Activated T-cell treated with anti-CD3 and anti-CD28 coated beads, Interleukin-2, amount 50 U/mL, for 24 hours (primary cell): ENCODE results near the gene GOLT1A.
A peak's percentile ranks its signal among the peaks of the same experiment; 100 is the strongest.

ENCODE experiments used
- DNase-seq: peaks from one replicate; pipeline ENCODE4 v3.0.0-alpha.2; 2020
- H3K27ac Mint-ChIP-seq: 2 replicates; pipeline ENCODE4 v1.8.0; 2020; ENCODE audit warnings: mild to moderate bottlenecking, mixed read lengths
- H3K27me3 Mint-ChIP-seq: 2 replicates; pipeline ENCODE4 v1.8.0; 2020; ENCODE audit warnings: mixed read lengths
- H3K36me3 Mint-ChIP-seq: 2 replicates; pipeline ENCODE4 v1.8.0; 2020; ENCODE audit warnings: low read depth, mixed read lengths
- H3K4me1 Mint-ChIP-seq: 2 replicates; pipeline ENCODE4 v1.8.0; 2020; ENCODE audit warnings: low read depth, mixed read lengths
- H3K4me3 Mint-ChIP-seq: 2 replicates; pipeline ENCODE4 v1.8.0; 2020; ENCODE audit warnings: mild to moderate bottlenecking, moderate library complexity, mixed read lengths
- H3K9me3 Mint-ChIP-seq: 2 replicates; pipeline ENCODE4 v1.8.0; 2020; ENCODE audit warnings: mixed read lengths

The GOLT1A gene, protein sequence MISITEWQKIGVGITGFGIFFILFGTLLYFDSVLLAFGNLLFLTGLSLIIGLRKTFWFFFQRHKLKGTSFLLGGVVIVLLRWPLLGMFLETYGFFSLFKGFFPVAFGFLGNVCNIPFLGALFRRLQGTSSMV

DNA sequence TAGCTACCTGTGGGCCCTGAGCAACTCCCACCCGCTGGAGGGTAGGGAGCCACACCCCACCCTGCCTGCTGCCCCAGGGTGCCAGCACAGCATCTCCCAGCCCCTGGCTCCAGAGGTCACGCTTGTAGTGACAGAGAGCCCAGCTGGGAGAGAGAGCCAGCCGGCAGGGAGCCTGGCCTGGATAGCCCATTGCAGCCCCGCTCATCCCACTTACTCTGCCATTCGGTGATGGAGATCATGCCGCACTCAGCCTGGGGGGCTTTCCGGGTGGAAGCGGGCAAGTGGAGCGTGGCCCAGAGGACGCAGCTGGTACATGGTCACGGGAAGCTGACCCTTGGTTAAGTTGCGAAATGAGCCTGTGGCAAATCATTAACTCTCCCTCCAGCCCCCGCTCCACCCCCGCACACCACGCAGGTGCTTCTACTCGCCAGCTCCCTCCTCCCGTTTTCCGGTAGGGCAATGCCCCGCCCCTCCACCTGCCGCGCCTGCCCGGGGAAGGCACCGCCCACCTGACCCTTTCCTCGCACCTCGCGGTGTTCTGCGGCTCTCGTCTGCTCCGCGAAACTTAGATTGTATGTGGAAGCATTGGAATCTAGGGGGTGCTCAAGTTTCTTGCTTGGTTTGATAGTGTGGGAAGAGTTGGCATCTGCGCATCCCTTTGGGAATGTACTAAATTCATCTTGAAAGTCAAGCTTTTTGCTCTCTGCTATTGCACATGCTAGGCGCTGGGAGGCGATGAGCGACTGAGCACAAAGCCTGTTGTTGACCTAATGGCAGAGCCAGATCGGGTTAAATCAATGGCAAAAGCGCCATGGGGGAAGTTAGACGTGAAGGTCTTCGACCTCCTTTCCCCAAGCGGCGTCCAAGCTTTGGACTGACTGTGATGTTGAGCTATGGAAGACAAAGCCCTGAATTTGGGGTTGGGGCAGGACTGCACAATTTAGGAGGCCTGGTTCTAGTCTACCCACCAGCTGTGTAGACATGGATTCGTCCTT, at the start of gene GOLT1A:
GOLT1A (minus strand) TSS at position 321 of the 995 bp plus-strand sequence; CDS start at position 239, 82 bp downstream.
- H3K9me3 Mint-ChIP-seq, result no peaks in the 10 kb centered on the region
- peak; percentile 63 for DNase-seq
- peaks cover 3% of the 10 kb centered on the region for H3K27me3 Mint-ChIP-seq
- no peaks in the 10 kb centered on the region for H3K36me3 Mint-ChIP-seq
- H3K27ac Mint-ChIP-seq, result no peak within 1 kb of the TSS
- H3K4me3 Mint-ChIP-seq, result peak within 1 kb of the TSS; percentile 42
- peaks cover 12% of the 10 kb centered on the region for H3K4me1 Mint-ChIP-seq

DNA sequence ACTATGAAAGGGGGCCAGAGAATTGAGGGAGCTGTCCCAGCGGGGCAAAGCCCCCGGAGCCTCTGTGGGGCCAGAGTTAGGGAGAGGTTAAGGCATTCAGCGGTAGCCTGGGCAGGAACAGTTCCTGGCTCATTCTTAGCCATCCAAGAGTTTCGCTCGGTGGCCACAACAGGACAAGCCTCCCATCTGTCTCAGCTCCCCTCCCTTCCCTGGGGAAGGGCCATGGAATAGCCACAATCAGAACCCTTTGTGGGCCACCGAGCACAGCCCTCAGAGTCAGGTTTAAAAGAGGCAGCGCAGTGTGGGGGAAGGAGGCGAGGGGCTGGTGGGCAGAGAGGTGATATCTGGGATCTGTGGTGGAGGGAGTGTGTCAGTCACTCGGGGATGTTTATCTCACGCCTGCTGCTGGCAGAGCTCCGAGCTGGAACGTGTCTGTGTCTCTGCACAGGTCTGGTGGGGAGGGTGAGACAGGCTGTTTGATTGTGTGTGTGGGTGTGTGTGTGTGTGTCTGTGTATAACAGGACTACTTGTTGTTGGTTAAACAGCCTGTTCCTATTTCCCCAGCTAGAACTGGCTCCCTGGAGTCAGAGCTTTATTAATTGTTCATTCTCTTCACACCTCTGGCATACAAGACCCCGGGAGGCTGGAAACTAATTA, 49.6 kb upstream of the GOLT1A start:
- H3K4me3 Mint-ChIP-seq, result no peak overlapping the region
- H3K27me3 Mint-ChIP-seq, result no peaks in the 10 kb centered on the region
- no peaks in the 10 kb centered on the region for H3K9me3 Mint-ChIP-seq
- no peaks in the 10 kb centered on the region for H3K36me3 Mint-ChIP-seq
- H3K4me1 Mint-ChIP-seq, result no peaks in the 10 kb centered on the region
- no peak for DNase-seq
- H3K27ac Mint-ChIP-seq, result no peak overlapping the region

DNA sequence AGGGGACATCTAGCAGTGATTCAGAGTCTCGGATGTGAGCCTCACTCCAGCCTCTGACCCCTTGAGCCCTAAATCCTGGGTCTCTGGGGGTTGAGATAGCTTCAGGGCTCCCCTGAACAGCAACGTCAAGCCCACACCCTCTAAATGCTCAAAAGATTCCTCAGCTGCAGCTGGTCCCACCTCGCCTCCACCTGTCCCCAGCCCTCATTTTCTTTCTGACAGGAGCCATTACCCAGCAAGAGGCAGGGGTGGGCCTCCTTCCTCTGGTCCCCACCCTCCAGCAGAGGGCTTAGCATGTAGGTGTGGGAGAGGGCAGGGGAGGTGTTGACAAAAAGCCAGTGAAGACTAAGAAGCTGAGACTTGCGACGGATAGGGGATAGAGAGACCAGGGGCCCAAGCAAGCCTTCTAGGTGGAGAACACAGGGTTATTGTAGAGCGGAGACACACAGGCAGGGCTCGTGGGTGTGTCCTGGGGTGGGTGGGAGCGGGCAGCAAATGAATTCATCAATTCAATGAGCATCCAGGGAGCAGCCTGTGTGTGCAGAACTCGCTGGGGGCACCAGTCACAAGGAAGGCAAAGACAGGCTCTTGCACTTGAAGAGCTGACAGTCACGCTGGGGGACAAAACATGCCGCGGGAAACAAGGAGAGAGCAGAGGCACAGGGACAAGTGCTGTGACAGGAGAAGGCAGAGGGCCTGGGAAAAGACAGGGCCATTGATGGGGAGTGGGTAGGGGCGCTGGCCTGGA, 48.9 kb upstream of the GOLT1A start:
- no peaks in the 10 kb centered on the region for H3K9me3 Mint-ChIP-seq
- H3K4me1 Mint-ChIP-seq, result no peaks in the 10 kb centered on the region
- H3K27ac Mint-ChIP-seq, result no peak overlapping the region
- no peak for DNase-seq
- H3K27me3 Mint-ChIP-seq, result no peaks in the 10 kb centered on the region
- no peak overlapping the region for H3K4me3 Mint-ChIP-seq
- H3K36me3 Mint-ChIP-seq, result no peaks in the 10 kb centered on the region

DNA sequence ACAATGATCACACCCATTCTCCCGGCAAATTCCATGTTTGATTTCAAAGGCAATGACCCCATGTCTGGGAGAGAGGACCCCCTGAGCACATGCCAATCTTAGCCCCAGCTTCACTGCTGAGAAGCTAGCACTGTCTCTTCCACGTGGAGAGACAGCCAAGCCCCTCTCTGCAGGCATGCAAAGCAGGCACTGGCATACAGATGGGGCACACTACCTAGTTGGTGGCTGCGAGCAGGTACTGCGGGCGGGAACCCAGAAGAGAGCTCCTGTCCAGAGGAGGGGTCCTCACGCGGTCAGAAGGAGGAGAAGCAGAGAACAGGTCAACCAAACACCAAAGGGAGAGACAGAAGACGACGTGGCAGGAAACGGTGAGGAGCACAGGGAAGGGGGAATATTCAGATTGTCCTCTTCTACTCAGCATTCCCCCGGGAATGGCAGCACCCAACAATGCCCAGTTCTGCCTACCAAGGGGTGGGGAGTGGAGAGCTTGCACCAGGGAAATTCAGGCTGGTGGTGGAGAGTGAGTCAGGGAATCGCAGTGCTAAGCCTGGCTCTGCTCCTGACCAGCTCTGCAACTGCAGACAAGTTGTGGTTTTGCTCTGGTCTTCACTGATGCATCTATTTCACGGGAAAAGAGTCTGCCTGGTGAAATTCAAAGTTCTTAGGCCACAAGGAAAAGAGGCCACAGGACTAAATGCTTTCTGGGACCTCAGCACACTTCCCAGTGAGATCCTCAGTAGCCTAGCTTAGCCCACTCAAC, 48.1 kb upstream of the GOLT1A start:
- DNase-seq, result no peak
- Mint-ChIP-seq H3K4me1 (no peaks in the 10 kb centered on the region), H3K36me3 (no peaks in the 10 kb centered on the region), H3K9me3 (no peaks in the 10 kb centered on the region), H3K4me3 (no peak overlapping the region), H3K27ac (no peak overlapping the region), H3K27me3 (no peaks in the 10 kb centered on the region)

DNA sequence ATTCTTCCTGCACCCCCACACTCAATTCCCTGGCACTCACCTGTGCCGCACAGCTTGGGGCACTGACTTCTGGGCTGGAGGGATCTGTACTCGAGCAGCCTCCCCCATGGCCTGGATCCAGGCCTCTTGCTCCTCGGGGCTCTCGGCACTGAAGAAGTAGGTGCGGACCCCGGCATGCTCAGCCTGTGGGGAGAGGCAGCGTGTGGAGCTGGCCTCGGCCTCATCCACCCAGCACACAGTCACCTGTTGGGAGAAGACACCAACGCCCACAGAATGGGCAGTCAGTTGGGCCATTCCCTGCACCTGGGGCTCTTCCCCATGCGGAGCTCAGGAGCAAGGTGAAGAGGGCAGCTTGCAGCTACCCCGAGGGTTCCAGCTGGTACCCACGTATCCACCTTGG, 47.5 kb upstream of the GOLT1A start:
- no peak overlapping the region for H3K27ac Mint-ChIP-seq
- DNase-seq, result no peak
- H3K4me1 Mint-ChIP-seq, result no peaks in the 10 kb centered on the region
- H3K36me3 Mint-ChIP-seq, result no peaks in the 10 kb centered on the region
- H3K4me3 Mint-ChIP-seq, result no peak overlapping the region
- no peaks in the 10 kb centered on the region for H3K27me3 Mint-ChIP-seq
- no peaks in the 10 kb centered on the region for H3K9me3 Mint-ChIP-seq

DNA sequence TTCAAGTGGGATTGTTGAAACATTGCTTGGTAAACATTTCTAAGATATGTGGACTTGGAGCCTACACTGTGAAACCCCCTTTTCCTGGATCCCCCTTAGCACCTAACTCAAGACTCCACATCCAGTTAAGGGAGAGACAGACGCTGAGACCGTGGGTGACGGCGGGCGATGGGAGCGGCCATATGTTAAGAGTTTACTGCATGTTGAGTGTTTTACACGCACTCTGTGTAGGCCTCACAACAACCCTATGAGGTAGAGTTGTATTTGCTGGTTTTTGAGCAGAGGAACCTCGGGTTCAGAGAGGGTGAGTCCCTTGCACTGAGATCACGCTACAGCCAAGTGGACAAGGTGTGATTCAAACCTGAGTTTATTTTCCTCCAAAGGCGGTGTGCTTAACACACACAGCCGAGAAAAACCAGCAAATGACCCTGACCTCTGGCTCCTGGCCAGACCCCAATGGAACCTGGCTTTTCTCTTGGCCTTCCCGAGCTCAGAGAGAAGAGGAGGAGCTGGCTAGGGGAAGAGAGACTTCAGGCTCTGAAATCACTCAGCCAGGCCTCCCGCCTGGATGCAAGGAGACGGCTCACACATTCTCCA, 46.9 kb upstream of the GOLT1A start:
- Mint-ChIP-seq H3K9me3 (no peaks in the 10 kb centered on the region), H3K4me1 (no peaks in the 10 kb centered on the region), H3K27me3 (no peaks in the 10 kb centered on the region), H3K4me3 (no peak overlapping the region), H3K36me3 (no peaks in the 10 kb centered on the region), H3K27ac (no peak overlapping the region)
- DNase-seq, result no peak

DNA sequence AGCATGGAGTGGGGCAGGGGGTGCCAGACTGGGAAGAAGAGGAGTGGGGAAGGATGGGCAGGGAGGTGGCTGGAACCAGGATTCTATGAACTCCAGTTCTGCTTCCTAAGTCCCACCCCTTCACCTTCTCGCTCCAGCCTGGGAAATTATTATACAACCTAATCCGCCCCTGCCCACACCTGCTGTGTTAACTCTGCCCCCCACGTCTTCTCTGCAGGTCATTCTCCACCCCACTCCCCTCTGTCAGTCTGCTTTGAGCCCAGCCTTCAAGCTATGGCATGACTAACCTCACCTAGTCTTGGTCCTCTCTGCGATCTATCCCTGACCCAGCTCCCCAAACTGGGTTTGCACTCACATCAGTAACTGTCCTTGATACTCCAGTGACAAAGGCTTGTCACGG, 46.0 kb upstream of the GOLT1A start:
- H3K27ac Mint-ChIP-seq, result peak overlapping the region; percentile 26
- H3K9me3 Mint-ChIP-seq, result no peaks in the 10 kb centered on the region
- H3K4me3 Mint-ChIP-seq, result no peak overlapping the region

DNA sequence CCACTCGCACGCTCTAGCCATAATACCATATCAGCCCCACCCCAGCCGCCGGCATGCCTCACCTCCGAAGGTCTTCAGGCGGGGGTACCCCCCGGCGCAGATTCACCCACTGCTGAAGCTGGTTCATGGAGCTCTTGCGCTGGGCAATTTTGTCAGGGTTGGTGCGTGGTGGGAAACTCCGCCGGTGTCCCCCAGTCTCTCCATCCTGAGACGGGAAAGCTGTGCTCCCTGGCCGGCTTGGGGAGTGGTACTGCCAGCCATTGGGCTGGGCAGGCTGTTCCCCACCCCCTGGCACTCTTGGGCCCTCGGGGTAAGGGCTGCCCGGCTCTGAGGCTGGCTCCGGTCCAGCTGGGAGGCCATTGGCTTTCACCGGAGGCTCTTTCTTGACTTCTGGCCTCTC, 45.4 kb upstream of the GOLT1A start:
- H3K4me1 Mint-ChIP-seq, result no peaks in the 10 kb centered on the region
- H3K9me3 Mint-ChIP-seq, result no peaks in the 10 kb centered on the region
- no peaks in the 10 kb centered on the region for H3K36me3 Mint-ChIP-seq
- no peak overlapping the region for H3K4me3 Mint-ChIP-seq
- DNase-seq, result no peak
- no peak overlapping the region for H3K27ac Mint-ChIP-seq
- H3K27me3 Mint-ChIP-seq, result no peaks in the 10 kb centered on the region

More for the DNA sequence above, 46.0 kb upstream of the GOLT1A start:
- H3K27me3 Mint-ChIP-seq, result no peaks in the 10 kb centered on the region
- H3K36me3 Mint-ChIP-seq, result no peaks in the 10 kb centered on the region
- H3K4me1 Mint-ChIP-seq, result no peaks in the 10 kb centered on the region
- DNase-seq, result no peak

DNA sequence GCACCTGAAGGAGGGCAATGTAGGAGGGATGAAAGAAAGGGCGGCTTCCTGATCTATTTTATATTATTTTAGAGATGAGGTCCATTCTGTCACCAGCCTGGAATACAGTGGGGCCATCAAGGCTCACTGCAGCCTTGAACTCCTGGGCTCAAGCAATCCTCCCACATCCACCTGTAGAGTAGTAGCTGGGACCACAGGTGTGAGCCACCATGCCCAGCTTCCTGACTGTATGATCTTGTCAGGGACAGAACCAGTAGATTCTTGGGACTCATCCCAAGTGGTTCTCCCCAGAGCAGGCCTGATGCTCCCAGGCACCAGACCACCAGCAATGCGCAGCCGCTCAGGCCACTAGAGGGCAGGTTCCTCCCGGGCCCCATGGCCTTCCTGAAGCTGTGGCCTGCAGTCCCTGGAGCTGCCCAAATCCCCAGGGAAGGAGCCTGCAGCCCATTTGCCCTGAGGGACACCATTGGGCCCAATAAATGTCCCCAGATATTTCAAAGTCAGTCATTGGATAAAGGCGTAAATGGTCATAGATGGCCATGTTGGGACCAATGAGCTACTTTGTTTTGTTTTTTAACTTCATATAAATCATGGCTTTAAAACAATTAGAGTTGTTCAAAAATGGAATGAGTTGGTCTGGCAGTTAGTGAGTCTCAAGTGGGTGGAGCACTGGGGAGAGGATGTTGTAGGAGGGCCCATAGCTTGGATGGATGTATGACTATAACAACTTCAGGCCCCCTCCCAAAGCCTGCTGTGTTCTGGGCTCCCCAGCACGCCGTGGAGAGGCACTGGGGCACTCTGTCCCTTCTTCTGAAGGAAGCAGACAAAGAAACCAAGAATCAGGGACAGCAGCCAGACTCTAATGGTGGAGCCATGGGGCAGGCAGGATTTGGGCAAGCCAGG, 44.7 kb upstream of the GOLT1A start:
- no peaks in the 10 kb centered on the region for H3K27me3 Mint-ChIP-seq
- no peaks in the 10 kb centered on the region for H3K36me3 Mint-ChIP-seq
- H3K9me3 Mint-ChIP-seq, result no peaks in the 10 kb centered on the region
- no peak overlapping the region for H3K4me3 Mint-ChIP-seq
- no peak overlapping the region for H3K27ac Mint-ChIP-seq
- peak; percentile 50 for DNase-seq
- no peaks in the 10 kb centered on the region for H3K4me1 Mint-ChIP-seq

DNA sequence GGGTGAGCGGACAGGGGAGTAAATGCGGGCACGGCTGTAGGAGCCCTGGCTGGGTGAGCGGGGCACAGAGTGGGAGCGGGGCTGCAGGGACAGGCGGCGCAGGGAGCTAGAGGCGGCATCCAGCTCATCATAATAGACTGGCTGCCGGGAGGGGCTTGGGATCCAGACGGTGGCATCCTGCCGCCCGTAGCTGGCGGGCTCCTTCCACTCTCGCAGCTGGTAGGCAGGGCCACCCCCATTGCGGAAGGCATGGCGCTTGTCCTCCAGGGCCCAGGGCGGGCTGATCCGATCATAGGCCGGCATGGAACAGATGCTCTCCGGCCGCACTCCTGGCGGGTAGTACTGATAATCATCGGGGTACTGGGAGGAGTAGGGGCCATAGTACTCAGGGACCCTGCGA, 43.7 kb upstream of the GOLT1A start:
- Mint-ChIP-seq H3K27ac (no peak overlapping the region), H3K4me3 (no peak overlapping the region), H3K4me1 (no peaks in the 10 kb centered on the region)

DNA sequence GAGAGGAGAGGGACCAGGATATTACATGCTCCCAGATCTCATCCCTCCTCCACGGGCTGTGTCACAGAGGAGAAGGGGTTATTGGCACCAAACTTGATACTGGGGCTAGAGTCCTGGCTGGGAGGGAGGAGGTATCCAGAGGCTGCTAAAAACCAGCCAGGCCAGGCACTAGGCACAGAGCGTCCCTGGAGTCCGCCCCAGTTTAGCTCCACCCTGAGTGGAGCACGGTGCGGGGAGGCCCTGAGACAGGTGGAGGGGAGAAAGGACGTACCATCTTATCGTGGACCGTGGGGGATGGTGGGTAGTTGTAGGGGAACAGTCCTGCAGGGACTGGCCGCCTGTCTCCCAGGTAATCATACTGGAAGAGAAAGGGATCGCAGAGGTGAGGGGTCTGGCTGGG, 42.7 kb upstream of the GOLT1A start:
- Mint-ChIP-seq H3K27ac (no peak overlapping the region), H3K4me1 (no peaks in the 10 kb centered on the region), H3K36me3 (no peaks in the 10 kb centered on the region), H3K4me3 (no peak overlapping the region), H3K27me3 (no peaks in the 10 kb centered on the region), H3K9me3 (no peaks in the 10 kb centered on the region)
- no peak for DNase-seq

More for the DNA sequence above, 43.7 kb upstream of the GOLT1A start:
- no peak for DNase-seq
- Mint-ChIP-seq H3K27me3 (no peaks in the 10 kb centered on the region), H3K9me3 (no peaks in the 10 kb centered on the region), H3K36me3 (no peaks in the 10 kb centered on the region)

DNA sequence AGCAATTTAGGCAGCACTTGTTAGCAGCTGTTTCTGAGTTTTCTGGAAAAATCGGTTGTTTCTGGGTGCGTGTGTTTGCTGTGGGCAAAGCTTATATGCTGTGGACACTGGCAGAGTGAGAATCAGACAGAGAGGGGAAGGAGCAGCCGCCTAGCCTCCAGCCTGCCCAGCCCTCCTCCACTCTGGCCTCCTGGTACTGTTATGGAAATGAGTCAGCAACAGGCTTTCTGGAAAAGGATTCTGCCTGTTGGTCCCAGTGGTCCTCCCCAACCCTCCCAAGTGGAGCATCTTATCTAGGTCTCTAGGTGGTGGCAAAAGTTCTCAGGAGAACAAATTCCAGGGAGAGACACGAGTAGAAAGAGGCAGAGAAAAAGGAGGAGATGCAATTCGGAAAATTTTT, 42.2 kb upstream of the GOLT1A start:
- H3K9me3 Mint-ChIP-seq, result no peaks in the 10 kb centered on the region
- H3K4me1 Mint-ChIP-seq, result no peaks in the 10 kb centered on the region
- H3K27ac Mint-ChIP-seq, result no peak overlapping the region
- no peak overlapping the region for H3K4me3 Mint-ChIP-seq
- H3K27me3 Mint-ChIP-seq, result no peaks in the 10 kb centered on the region
- no peak for DNase-seq
- H3K36me3 Mint-ChIP-seq, result no peaks in the 10 kb centered on the region

DNA sequence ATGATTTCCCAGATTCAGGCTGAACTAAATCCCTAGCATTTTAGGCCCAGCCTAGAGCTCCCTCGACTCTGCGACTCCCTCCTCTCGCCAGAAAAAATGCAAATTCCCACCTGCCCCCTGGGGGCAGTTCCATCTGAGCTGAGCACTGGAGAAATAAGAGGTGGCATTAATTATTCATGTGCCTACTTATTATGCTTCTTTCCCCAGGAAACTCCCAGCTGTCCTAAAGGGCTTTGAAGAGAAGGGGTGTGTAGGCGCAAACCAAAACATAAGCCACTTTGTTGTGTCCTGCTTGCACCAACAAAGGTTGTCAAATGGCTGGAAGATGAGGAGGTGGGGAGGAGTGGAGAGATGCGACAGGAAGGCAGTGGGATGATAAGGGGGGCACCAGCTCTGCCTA, 41.4 kb upstream of the GOLT1A start:
- Mint-ChIP-seq H3K36me3 (no peaks in the 10 kb centered on the region), H3K4me3 (no peak overlapping the region), H3K27ac (no peak overlapping the region), H3K4me1 (no peaks in the 10 kb centered on the region), H3K9me3 (no peaks in the 10 kb centered on the region), H3K27me3 (no peaks in the 10 kb centered on the region)
- DNase-seq, result no peak
